Esophagus muscularis mucosa (tissue), 4 donors: ENCODE measurements around the gene GPR180. TPM values are rescaled to one million over a fixed set of nuclear protein-coding genes. Genes with fewer than 3 reads are reported as not detected.

Source experiments
- DNase-seq: peaks from one replicate; pipeline ENCODE4 v3.0.0-alpha.2; 2017; ENCODE audit errors: extremely low spot score
- H3K27ac ChIP-seq, 4 donors: fragments of 200-600 bp; sonication (generic); replicated peaks in 1 of 4; 1 replicate in 3 of 4; 2 replicates in 1 of 4; pipeline ENCODE4 v1.5.1; 2016 to 2019; ENCODE audit warnings: mild to moderate bottlenecking in 1 of 4
- H3K27me3 ChIP-seq, 4 donors: fragments of 200-600 bp; sonication (generic); one replicate each; pipeline versions ENCODE4 v1.5.1 to v1.6.0; 2016 to 2019
- H3K36me3 ChIP-seq, 4 donors: fragments of 200-600 bp; sonication (generic); one replicate each; pipeline ENCODE4 v1.5.1; 2016 to 2019
- H3K4me1 ChIP-seq, 4 donors: fragments of 200-600 bp; sonication (generic); one replicate each; pipeline ENCODE4 v1.5.1; 2016 to 2019
- H3K4me3 ChIP-seq, 4 donors: fragments of 200-600 bp; sonication (generic); 1 replicate in 2 of 4; 2 replicates in 2 of 4; pipeline ENCODE4 v1.5.1; 2016 to 2019; ENCODE audit warnings: mild to moderate bottlenecking in 4 of 4, moderate library complexity in 1 of 4
- H3K9me3 ChIP-seq, 4 donors: fragments of 200-600 bp; sonication (generic); 1 replicate in 3 of 4; 2 replicates in 1 of 4; pipeline ENCODE4 v1.5.1; 2016 to 2019
- EP300 ChIP-seq: sonication (generic); formaldehyde crosslinking; IDR thresholded peaks from one replicate; pipeline ENCODE4 v1.6.1; 2017; ENCODE audit warnings: antibody characterized with exemption
- POLR2A ChIP-seq: fragments of 450-650 bp; IDR thresholded peaks from one replicate; pipeline ENCODE4 v1.6.1; 2017; ENCODE audit warnings: antibody characterized with exemption, moderate library complexity, mild to moderate bottlenecking, low read depth
- POLR2AphosphoS5 ChIP-seq, 2 donors: sonication (generic); formaldehyde crosslinking; IDR thresholded peaks; one replicate each; pipeline ENCODE4 v1.6.1; 2017; ENCODE audit warnings: antibody characterized with exemption in 2 of 2
- WGBS: methylation state at CpG from one replicate; pipeline ENCODE4 v1.1.5; 2018; 5-methylcytosine and 5-hydroxymethylcytosine counted together
- intact Hi-C: fragments of 100-400 bp; cut with DNase I; formaldehyde crosslinking; loops from one replicate; pipeline ENCODE4 v1.15.1; 2023
- total RNA-seq, 4 donors: library from RNA; depleted of rRNA; stranded (reverse); fragments of >200 nt; gene quantifications; one replicate each; pipeline versions ENCODE4 v1.1.0 to v1.2.1, GENCODE V29; 2016
- TF ChIP-seq, protein P1 (sequence below), 3 experiments: fragments of 200-600 bp in 2 of 3; fragments of 450-650 bp in 1 of 3; sonication (generic) in 2 of 3; IDR thresholded peaks; one replicate each; pipeline ENCODE4 v1.5.1; 2017 to 2019; ENCODE audit warnings: antibody characterized with exemption in 3 of 3, mild to moderate bottlenecking in 2 of 3, moderate library complexity in 1 of 3

Gene GPR180
- total RNA-seq, 4 donors from 2014 or later, result 2.7 to 4.7 (median 4.4) TPM

DNA sequence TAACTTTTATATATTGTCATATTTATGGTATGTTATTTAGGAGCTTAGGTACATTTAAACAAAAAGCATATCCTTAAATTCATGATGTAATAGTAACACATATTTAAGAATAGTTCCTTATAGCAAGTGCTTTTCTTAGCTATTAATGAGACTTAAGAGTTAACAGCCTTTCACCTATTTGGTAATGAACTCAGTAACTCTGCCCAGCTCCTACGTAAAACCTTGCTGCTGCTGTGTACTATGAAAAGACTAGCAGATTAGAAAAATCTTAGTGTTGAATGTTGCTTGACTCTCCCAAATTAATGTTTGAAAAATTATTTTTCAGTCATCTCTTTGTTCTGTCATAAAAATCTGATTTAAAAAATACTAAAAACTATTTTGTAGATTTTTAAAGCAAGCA, 6.9 kb downstream of the GPR180 start:
- no peaks in the 10 kb centered on the region for H3K4me1 ChIP-seq
- TF ChIP-seq EP300 (no peak), POLR2A (no peak), POLR2AphosphoS5 (IDR thresholded peaks at IDR 0.05) (no peak)
- TF ChIP-seq, protein P1, sequence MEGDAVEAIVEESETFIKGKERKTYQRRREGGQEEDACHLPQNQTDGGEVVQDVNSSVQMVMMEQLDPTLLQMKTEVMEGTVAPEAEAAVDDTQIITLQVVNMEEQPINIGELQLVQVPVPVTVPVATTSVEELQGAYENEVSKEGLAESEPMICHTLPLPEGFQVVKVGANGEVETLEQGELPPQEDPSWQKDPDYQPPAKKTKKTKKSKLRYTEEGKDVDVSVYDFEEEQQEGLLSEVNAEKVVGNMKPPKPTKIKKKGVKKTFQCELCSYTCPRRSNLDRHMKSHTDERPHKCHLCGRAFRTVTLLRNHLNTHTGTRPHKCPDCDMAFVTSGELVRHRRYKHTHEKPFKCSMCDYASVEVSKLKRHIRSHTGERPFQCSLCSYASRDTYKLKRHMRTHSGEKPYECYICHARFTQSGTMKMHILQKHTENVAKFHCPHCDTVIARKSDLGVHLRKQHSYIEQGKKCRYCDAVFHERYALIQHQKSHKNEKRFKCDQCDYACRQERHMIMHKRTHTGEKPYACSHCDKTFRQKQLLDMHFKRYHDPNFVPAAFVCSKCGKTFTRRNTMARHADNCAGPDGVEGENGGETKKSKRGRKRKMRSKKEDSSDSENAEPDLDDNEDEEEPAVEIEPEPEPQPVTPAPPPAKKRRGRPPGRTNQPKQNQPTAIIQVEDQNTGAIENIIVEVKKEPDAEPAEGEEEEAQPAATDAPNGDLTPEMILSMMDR (IDR thresholded peaks at IDR 0.05), result no peak
- H3K27me3 ChIP-seq, result no peaks in the 10 kb centered on the region
- WGBS, result 38% methylated on average over 1 of the region's 1 CpG
- no peak overlapping the region for H3K4me3 ChIP-seq
- no peak for DNase-seq
- no peaks in the 10 kb centered on the region for H3K9me3 ChIP-seq
- H3K27ac ChIP-seq, result no peak overlapping the region
- intact Hi-C loops, result no loop called here
- peaks cover 0 to 48% (median 22%) of the 10 kb centered on the region in 4 donors for H3K36me3 ChIP-seq

DNA sequence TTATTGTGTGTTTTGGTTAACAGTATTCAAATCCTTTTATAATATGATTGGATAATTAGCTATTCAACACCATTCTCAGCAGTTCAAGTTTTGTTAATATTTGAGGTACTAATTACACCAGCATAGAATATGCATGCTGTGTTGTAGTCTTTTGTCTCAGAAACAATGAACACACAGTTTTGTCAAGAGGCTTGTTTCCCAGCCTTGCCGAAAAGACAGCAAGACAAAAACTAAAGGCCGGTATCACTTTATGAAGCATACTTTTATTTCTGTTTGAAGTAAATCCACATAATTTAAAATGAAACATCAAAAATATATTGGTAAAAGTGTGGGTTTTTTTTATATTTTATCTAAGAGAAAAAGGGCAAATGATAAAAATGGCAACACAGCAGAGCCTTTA, 7.5 kb downstream of the GPR180 start:
- no peak for DNase-seq
- no peaks in the 10 kb centered on the region for H3K27me3 ChIP-seq
- no peaks in the 10 kb centered on the region for H3K4me1 ChIP-seq
- H3K9me3 ChIP-seq, result no peaks in the 10 kb centered on the region
- peaks cover 0 to 54% (median 25%) of the 10 kb centered on the region in 4 donors for H3K36me3 ChIP-seq
- 95% methylated on average over 2 of the region's 2 CpGs for WGBS
- TF ChIP-seq EP300 (no peak), POLR2A (no peak), POLR2AphosphoS5 (IDR thresholded peaks at IDR 0.05) (no peak)
- TF ChIP-seq, protein P1 (IDR thresholded peaks at IDR 0.05), result no peak
- intact Hi-C loops, result no loop called here
- no peak overlapping the region for H3K27ac ChIP-seq
- H3K4me3 ChIP-seq, result no peak overlapping the region

DNA sequence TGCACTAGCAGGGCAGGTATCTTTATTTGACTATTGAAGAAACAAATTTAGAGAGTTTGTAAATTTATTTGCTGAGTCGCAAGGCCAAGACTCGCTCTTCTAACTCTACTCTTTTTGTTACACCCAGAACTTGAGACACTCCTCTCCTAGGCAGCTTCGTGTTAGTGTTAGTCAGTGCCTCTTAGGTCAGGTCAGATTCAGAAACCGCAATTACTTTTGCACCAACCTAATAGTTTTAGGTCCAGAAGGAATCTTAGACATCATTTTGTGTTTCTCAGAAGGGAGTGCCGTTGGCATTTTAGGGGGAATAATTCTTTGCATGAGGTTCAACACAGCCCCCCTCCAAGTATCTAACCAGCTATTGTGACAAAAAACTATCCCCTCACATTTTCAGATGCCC, 8.8 kb downstream of the GPR180 start:
- Histone ChIP-seq H3K27ac (no peak overlapping the region), H3K4me3 (no peak overlapping the region), H3K36me3 (peaks cover 0 to 59% (median 28%) of the 10 kb centered on the region in 4 donors), H3K4me1 (no peaks in the 10 kb centered on the region), H3K9me3 (no peaks in the 10 kb centered on the region), H3K27me3 (no peaks in the 10 kb centered on the region)
- intact Hi-C loops, result no loop called here
- DNase-seq, result no peak
- 87% methylated on average over 5 of the region's 5 CpGs for WGBS
- TF ChIP-seq, protein P1 (IDR thresholded peaks at IDR 0.05), result no peak
- TF ChIP-seq EP300 (no peak), POLR2AphosphoS5 (IDR thresholded peaks at IDR 0.05) (no peak), POLR2A (no peak)

DNA sequence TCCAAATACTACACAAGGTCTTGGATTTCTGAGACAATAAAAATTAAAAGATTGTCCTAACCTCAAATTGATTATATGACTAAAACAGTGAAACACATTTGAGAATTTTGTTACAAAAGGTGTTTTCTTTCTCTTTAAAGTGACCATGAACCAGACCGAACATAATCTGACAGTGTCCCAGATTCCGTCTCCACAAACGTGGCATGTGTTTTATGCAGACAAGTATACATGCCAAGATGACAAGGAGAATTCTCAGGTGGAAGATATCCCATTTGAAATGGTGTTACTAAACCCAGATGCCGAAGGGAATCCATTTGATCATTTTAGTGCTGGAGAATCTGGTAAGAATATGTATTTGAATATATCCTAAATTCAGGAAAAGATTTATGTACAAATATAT, 10.4 kb downstream of the GPR180 start:
- no peak overlapping the region for H3K27ac ChIP-seq
- TF ChIP-seq POLR2AphosphoS5 (IDR thresholded peaks at IDR 0.05) (no peak), EP300 (no peak), POLR2A (no peak)
- TF ChIP-seq, protein P1 (IDR thresholded peaks at IDR 0.05), result no peak
- H3K9me3 ChIP-seq, result no peaks in the 10 kb centered on the region
- no peak overlapping the region for H3K4me3 ChIP-seq
- H3K36me3 ChIP-seq, result peaks cover 0 to 43% (median 24%) of the 10 kb centered on the region in 4 donors
- 62% methylated on average over 4 of the region's 4 CpGs for WGBS
- DNase-seq, result no peak
- no peaks in the 10 kb centered on the region for H3K27me3 ChIP-seq
- no peaks in the 10 kb centered on the region for H3K4me1 ChIP-seq
- intact Hi-C loops, result no loop called here

DNA sequence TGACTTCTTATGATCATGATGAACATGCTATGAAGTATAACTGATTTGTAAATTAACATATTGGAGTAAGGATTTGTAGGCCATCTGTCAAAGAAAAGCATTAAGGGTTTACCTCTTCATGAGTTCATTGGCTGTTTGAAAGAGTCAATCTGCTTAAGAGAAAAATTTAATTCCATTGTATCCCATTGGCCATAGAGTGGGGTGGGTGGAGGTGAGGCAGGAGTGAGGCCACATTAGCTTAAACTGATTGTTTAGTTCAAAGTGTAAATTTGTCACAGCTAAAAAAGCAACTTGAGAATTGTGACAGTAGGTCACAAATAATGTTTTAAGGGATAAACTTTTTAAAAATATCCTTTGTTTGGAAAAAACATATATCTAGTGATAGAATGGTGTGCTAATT, 11.4 kb downstream of the GPR180 start:
- TF ChIP-seq, protein P1 (IDR thresholded peaks at IDR 0.05), result no peak
- TF ChIP-seq POLR2A (no peak), EP300 (no peak), POLR2AphosphoS5 (IDR thresholded peaks at IDR 0.05) (no peak)
- H3K9me3 ChIP-seq, result no peaks in the 10 kb centered on the region

More for the DNA sequence above, 11.4 kb downstream of the GPR180 start:
- intact Hi-C loops, result no loop called here
- Histone ChIP-seq H3K4me3 (no peak overlapping the region), H3K27me3 (no peaks in the 10 kb centered on the region), H3K27ac (no peak overlapping the region), H3K4me1 (no peaks in the 10 kb centered on the region), H3K36me3 (peaks cover 0 to 35% (median 21%) of the 10 kb centered on the region in 4 donors)
- DNase-seq, result no peak
